HG03442 (cell line): ENCODE data around the gene KIAA1328.

Experiments used
- ATAC-seq: cut with Tn5 transposase; IDR thresholded peaks from one replicate; pipeline ENCODE4 v1.9.1; 2021; ENCODE audit warnings: mild to moderate bottlenecking, moderate library complexity; ENCODE audit not compliant: unreplicated experiment

The KIAA1328 gene

DNA sequence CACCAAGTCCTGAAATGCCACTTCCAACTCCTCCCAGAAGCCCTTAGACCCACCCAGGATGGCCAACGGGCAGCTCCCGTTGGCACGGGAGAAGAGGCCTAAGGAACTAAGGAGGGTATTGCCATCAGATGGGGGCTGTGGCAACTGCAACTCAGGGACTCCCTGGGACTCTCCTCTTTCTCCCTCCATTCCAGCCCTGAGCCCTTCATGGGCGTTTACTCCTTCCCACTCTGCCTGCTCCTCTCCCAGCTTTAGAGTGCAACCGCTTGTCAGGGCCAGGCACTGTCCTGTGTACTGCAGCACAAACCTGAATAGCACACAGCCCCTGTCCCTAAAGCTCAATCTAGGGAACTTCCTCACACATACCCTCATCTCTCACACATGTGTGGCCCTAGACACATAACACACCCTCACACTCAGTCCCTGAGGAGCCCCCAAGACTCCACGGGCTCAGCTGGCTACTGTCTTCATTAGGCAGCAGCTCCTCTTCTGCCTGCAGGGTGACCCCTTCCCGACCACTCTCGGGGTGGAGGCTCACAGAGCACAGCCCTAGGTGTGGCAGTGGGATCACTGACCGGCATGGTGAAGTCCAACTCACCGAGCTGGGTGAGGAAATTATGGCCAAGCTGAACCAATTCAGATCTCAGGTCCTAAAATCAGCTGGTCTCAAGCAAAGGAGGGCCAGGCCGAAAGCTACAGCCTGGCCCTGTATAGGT lies 420.4 kb downstream of the KIAA1328 start:
- ATAC-seq: no peak

DNA sequence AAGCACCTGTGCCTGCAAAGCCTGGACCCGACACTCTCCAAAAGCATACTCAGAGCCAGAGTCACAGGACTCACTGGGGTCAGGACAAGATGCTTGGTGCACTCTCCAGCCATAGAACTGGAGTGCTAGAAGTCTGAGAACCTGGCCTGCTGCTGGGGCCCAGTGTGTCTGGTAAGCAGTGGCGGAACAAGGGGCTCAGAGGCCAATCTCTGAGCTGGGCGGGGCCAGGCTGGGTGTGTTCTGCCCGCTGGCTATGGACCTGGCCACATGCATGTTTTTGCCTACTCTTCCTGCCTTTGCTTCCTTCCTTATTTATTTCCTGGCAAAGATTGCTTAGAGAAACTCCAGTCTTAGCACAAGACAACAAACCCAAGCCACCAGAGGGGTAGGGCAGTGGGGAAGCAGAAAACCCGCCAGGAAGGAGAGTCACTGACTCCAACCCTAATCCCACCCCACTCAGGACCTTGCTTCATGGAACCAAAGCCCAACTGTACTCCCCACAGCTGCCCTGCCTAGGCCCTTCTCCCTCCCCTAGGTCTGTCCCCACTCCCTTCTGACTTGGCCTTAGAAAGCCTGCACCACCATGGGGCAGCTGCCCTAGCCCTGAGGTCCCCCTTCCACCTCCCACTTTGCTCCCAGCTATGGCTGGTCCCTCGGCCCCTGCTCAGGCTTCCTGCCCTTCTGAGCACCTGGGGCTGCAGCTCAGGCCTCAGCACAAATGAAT lies 421.1 kb downstream of the KIAA1328 start:
- ATAC-seq: no peak

DNA sequence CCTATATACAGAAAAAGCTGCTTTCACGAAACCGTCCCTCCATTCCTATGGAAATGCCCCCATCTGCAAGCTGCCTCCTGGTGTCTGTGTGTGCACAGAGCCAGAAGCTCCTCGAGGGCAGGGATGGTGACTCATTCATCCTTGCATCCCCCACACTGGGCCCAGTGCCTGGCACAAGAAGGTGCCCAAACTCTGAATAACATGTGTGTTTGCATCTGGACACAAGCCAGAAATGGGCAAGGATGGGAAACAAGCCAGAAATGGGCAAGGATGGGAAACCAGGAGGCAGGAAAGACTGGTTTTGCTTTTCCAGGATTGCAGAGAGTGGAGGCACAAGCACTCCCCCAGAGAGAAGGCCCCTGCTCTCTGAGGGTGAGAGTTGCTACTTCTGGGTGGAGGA lies 422.8 kb downstream of the KIAA1328 start:
- no peak for ATAC-seq

DNA sequence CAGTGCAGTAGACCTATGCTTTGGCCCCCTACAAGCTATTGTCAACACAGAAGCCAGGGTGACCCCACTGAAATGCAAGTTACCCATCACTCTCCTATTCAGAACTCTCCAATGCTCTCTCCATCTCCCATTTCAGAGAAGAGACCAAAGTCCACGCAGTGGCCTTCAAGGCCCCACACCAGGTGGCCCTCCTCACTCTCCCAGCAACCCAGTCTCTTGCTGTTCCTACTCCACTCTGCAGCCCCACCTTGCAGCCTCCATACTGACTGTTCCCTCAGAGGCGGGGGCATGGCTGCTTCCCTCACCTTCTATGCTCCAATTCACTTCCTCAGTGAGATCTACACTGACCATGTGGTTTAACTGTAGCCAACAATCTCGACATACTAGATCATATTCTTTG lies 423.4 kb downstream of the KIAA1328 start:
- ATAC-seq: no peak

DNA sequence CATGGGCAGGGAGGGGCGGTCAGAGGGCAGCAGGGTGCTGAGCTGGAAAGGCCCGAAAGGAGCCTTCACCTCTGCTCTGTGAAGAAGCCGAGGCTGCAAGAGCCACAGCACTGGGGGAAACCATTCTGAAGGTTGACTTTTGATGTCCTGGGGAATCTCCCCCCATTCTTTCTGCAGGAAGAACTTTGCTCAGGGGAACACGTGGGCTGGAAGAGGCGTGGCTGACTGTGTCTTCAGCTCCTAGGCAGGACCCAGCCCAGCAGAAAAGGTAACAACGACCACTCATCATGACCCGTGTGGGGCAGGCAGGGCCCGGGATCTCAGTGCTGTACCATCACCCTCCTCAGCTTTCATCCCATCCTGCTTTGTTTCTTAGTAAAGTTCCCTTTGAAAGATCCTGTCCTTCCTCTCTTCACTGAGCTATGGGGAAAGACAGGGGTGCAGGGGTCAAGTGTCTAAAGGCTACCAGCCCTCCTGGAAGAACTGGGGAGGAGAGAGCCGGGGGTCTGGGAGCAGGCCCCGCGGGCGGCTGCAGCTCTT lies 424.0 kb downstream of the KIAA1328 start:
- ATAC-seq: no peak

DNA sequence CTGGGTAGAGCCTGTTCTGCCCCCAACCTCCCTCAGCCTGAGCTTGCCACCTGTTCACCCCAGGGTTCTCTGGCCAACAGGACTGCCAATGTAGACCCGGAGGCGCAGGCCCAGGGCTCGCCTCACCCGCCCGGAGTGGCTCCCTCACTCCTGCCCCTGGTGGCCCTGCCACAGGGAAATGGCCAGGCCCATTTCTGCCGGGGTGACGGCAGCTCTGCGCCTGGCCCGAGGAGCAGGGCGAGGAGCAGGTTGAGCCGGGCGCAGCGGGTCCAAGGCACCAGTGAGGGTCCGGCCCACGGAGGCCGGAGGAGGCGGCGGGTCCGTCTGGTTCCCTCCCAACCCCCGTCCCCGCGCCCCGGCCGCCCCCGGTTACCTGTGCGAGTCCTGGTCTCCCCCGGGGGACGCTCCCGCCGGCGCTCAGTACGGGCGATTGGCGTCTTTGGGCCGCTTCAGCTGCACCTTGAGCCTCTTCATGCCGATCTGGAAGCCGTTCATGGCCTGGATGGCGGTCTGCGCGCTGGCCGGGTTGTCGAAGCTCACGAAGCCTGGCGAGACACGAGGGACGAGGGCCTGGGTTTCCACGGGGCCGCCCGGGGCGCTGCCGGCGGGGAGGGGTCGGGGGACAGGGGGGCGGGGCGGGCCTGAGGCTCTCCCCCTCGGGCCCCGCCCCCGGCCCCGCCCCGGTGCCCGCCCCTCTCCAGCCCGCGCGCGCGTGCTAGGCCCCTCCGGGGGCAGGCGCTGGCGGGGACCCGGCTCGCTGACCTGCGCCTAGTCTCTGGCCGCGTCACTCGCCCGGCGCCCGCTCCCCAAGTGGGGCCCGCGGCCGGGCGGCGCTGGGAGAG lies 424.7 kb downstream of the KIAA1328 start:
- peak; percentile 36 for ATAC-seq

DNA sequence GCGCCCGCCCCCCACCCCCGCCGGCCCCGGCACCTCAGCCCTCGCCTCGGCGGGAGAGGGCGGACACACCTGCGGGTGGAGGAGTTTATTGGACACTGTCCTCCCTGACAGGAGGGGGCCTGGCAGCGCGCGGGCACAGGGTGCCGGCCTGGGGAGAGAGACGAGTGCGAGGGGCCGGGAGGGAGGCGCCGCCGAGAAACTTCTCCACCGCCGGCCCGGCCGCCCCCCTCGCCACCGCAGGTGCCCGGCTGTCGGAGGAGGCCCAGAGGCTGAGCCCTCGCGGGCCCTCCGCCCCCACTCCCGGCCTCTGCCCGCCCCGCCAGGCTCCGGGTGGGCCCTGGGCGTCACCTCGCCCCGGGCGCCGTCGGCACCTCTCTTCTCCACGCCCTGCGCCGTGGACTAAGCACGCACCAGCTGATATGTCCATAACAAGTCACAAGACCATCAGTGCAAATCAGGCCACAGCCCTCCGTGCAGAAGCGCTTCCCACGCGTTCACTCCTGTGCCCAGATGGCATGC lies 425.4 kb downstream of the KIAA1328 start:
- ATAC-seq: peak; percentile 22

DNA sequence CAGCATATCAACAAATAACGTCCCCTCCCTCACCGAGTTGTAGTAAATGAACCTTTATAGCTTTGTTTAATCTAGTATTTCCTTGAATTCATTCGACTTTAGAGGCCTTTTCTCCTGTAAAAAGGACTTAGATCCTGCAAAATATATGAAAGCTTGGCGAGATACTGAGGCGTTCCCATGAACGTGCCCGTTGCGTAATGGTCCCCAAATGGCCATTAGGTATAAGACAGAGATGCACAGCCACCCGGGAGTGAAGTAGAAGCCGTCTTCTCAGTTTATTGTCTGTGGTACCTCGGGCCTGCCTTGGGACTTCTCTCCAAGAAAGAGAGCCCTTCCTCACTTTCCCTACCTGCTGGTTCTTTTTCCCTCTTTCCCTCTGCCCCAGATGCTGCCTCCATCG lies 426.0 kb downstream of the KIAA1328 start:
- no peak for ATAC-seq

DNA sequence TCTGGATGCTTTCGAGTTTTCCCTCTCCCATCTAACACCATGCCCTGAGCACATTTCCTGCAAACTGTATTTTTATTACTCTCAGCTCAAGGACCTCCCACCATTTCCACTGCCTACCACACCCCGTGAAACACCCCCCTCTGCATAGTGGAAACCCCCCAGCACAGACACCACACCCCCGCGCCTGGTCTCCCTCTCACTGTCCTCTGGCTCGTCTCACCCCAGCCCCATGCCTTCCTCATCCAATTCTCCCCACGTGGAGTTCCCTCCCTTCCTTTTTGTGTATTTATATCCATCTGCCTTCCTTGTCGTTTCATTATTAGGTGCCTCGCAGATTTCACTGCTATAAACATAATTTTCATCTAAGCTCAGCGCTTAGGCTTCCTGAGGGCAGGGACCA lies 429.2 kb downstream of the KIAA1328 start:
- no peak for ATAC-seq

DNA sequence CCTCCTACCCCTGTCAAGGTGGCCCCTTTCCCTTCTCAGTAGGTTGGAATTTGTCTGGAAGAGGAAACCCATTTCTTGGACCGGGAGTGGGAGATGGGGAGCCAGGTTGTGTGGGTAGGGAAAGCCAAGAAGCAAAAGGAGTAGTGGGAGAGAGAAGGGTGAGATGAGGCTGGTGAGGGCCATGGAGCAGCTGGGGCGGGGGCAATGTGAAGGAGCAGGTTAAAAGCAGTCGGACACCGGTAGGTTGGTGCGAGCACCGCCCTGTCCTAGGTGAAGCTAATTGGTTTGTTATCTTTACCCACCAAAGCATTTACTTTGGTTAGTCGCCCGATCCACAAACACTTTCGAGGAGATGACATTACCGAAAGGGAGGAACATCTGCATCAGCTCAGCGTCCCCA lies 429.9 kb downstream of the KIAA1328 start:
- ATAC-seq: no peak

DNA sequence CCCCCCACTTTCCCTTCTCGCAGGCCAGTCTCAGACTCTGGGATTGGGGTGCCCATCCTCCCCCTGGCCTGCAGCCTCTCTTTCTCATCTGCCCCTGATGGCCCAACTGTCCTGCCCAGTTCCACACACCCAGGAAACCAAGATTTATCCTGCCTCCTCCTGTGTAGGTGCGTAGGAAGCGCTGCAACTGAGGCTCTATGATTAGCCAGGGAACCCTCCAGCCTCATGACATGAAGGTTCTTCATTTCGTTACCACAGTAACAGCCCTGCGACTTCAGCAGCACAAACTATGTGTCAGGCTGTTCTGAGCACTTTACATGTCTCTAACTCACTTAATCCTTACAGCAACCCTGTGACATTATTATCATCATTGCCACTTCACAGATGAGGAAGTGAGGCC lies 430.8 kb downstream of the KIAA1328 start:
- ATAC-seq: no peak

DNA sequence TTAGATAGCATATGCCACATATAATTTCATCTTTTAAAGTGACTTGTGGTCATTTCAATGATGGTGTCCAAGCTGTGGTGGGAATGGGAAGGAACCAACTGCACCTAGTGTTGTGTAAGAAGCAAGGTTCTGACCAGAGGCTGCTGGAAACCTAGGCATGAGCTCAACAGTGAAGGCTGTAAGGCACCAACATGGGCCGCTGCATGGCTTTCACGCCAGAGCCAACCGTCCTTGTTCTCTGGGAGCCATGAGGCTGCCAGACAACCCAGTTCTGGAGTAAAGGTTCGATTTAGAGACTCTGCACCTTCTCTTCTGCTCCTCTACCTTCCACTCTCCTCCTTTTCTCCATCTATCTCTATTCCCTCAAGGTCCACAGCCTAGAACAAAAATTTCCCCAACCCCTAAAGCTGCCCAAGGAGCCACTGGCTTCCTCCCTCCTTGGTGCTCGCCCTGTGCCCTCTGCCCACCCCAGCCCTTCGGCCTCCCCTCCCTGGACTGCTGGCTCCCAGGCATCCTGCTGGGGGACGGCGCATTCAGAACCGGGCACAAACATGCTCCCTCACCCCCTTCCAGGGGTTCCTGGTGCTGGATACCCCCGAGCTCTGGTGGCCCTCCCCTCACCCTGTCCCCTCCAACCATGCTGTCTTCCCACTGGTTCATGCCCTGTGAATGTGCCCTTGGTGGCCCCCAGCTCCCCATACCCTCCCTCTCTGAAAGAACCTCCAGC lies 431.6 kb downstream of the KIAA1328 start:
- ATAC-seq: no peak

DNA sequence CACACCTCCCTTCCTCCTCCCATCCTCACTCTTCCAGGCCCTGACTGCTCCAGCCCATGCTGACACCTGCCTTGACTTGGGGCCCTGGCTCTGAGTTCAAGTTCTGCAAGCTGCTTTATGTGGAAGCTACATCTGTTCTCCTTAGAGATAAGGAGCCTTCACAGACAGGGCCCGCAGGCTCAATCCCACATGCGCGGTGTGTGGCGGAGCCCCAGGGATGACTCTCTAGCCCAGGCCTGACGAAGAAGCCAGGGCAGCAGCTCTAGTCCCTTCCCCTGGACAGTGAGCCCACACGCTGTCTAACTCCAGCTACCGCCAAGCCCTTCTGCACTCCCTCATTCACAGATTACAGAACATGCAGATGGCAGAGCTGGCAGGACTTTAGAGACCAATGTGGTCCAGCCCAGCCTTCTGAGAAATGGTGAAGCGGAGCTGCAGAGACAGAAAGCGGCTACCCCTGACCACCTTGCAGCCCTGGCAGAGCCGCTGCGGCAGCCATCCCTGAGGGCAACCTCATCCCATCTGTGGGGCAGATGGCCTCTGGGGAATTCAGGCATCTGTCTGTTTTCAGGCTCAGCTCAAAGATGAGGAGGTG lies 432.4 kb downstream of the KIAA1328 start:
- no peak for ATAC-seq

DNA sequence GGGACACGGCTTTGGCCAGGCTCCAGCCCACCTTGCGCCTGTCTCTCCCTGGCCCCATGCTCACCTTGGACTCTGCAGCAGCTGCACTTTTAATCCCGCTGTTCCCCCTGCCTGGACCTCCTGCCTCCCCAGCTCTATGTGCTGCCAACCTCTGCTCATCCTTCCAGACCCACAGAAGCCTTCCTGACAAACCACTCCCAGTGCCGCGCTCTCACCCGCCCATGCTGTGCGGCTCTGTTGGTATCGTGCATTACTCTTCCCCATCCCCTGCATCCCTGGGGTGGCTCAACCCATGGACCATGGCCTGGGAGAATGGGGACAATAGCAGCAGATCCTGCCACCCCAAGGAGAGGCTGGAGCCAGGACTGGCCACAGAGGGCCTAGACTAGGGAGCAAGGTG lies 433.1 kb downstream of the KIAA1328 start:
- no peak for ATAC-seq

DNA sequence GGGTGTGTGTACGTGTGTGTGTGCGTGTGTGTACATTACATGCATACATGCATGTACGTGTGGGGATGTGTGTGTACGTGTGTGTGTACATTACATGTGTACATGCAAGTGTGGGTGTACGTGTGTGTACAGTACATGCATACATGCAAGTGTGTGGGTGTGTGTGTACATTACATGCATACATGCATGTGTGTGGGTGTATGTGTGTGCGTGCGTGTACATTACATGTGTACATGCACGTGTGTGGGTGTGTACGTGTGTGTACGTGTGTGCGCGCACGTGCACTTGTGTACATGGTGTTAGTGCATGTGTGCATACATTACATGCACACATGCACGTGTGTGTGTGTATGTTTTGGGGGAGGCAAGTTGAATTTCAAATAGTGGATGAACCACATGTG lies 436.0 kb downstream of the KIAA1328 start:
- ATAC-seq: no peak

DNA sequence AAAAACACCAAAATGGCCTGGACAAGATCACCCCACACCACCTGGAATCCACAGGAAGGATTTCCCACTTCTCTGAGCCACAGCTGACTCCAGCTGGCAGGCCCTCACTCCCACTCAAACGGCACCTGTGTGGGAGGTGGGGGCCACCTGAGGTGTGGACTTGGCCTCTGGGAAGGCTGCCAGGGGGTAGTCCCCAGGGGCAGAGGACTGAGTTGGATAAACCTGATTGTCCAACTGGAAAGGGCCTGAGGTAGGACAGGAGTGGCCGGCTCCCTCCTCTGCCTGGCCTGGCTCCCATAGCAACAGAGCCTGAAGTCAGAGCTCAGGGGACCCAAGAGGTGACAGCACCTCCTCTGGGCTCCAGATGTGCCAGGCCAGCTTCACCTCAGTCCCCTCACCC lies 436.5 kb downstream of the KIAA1328 start:
- ATAC-seq: no peak

DNA sequence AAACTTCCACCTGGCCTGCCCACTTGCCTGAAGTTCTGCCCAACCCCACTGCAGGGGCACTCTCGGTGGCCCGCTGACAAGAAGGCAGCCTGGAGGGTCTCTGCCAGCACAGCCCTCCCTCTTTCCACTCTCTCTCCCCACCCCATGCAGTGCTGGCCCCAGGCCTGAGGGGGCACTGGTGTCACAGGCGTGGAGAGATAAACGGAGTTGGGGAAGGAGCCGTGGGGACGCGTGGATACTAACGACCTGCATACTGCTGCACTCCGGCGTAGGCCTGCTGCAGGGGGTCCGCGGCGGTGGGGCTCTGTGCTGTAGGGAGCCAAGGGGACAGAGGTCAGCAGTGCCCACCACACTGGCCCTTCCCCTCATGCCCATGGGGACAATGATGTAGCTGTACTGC lies 437.4 kb downstream of the KIAA1328 start:
- no peak for ATAC-seq

DNA sequence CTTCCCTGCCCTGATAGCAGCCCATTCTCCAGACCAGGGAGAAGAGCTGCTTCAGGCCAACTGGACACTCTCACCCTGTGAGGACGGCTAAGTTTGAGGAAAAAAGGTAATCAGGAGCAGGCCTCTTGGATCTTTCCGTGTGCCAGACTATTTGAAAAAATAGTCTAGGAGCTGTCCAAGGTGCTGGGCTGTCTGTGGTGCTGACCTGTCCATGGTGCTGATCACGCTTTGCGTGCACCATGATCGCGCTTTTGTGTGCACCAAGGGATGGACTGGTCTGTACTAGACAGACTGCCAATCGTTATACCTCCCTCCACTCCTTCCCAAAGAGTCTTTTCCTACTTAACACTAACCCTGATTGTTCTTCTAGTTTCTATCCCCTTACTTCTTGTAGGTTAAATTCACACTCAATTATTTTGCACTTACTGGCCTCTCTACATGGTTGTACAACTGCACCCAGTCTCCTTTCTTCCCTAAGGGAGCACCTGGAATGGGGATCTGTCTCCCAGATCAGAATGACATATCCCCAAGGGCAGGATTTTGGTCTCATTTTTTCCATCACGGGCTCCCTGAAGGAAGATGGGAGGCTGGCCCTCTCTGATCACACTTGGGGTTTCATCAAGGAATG lies 441.2 kb downstream of the KIAA1328 start:
- ATAC-seq: no peak

DNA sequence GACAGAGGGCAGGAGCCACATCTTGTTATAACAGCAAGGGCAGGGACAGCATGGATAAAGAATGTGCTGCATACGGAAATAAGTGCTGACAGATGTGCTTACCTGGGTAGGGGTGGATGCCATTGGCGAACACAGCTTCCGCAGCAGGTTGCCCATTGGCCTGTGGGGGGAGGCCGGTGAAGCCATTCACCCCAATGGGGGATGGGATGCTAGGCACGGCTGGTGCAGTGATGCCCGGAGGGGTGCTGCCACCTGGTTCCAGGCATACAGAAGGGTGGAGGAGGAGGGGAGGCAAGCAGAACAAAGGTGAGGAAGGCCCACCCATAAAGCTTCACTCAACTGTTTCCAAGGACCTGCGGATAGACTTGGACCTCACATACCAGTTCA lies 441.7 kb downstream of the KIAA1328 start:
- no peak for ATAC-seq

DNA sequence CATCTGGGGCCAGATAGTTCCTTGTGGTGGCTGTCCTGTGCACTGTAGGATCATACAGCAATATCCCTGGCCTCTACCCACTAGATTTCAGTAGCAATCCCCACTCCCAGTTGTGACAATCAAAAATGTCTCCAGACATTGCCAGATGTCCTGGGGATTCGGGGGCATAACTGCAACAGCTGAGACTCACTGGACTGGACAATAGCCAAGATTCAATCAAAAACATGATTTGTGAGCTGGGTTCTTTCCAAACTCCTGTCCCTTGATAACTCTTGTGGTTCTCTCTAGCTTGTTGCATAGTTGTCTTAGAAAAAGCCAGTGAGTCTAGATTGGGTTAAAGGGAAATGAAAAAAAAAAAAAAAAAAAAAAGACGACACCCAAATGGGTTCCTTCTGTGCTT lies 443.3 kb downstream of the KIAA1328 start:
- ATAC-seq: no peak
